HUDEP-2 (cell line): ENCODE data around the gene MGLL.
"Not testable (repeated sequence)": the region's sequence is repeated elsewhere in the genome, so short reads cannot be mapped to it uniquely, and the experiment has no call there.

Experiments
- DNase-seq, 76 experiments: peaks; one replicate each; lab custom pipeline; 2025; ENCODE audit not compliant: unreplicated experiment in 76 of 76; lab: John Stamatoyannopoulos, UW

The MGLL gene

DNA sequence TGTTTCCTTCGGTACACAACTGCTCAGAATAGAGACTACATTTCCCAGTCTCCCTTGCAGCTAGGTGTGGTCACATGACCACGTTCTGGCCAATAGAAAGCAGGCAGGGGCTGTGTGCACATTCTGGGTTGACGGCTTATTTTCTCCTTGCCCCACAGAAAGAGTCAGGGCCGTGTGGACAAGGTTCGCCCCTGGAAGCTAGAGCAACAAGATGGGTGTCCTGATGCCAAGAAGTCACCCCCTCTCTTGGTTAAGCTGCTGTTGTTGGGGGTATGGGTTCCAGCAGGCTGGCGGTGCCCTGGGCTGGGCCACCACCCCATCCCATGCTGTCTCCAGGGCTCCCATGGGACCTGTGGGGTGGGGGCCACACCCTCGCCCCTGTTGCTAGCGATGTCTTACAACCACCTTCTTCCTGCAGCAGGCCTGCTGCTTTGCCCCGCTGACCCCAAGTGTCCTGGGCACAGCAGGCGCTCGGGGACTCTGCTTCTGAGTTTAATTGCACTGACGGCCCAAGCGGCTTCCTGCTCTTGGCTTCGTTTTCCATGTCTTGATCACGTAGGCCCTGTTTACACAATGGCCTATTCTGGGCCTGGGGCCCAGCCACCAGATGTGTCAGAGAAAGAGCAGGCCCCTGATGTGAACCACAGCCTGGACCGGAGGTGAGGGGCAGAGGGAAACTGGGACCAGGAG lies 124.6 kb downstream of the MGLL start:
- DNase-seq: peak in 63 of 76 experiments; percentile 4 to 70 (median 37)

DNA sequence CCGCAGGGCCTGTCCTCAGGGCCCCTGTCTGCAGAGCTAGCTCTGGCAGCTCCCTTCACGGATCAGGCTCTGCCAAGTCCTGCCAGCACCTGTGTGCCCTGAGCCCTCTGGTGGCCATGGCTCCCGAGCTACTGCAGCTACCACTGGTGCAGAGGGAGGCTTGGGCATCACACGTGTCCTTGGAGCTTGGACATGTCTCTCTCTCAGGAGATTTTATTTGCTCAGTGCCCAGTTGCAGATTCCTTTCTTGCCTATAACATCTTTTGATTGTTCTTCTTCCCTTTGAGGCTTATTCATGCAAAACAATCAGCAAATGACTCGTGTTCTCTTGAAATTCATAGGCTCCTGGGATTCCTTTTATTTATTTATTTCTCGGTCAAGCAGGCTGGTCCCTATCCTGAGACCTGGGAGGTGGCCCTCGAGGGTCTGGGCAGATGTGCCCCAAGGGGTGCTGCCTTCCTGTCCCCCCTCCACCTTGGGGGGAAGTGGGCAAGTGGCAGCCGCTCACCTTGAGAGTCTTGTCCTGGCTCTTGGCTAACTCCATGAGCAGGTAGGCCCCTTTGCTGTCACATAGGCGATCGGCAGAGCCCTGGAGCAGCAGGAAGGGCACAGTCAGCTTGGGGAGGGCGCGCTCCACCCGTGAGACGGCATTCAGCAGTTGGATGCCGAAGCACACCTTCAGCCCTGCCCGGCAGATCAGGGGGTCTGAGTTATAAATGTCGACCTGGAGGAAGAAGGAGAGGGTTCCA lies 127.7 kb downstream of the MGLL start:
- peak in 55 of 76 experiments; percentile 6 to 68 (median 35) for DNase-seq

DNA sequence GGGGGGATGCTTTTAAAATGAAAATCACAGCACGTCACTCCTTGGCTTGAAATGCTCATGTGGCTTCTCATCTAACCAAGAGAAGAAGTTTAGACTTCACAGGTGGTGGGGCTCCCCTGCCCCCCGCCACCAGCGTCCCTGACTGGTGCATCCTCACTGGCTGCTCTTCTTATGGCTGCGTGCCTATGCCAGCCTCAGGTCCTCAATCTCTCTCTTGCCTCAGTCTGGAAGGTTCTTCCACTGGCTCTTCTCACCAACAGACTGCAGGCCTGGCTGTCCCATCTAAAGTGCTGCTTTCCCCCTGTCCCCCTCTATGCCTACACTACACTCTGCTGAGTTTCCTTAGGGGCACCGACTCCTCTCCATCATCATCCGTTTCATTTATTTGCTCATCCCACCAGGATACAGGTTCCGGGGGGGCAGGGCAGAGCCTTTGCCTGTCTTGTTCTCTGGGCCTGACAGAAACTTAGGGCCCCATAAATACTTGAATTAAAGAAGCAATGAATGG lies 128.9 kb downstream of the MGLL start:
- DNase-seq: no peak

DNA sequence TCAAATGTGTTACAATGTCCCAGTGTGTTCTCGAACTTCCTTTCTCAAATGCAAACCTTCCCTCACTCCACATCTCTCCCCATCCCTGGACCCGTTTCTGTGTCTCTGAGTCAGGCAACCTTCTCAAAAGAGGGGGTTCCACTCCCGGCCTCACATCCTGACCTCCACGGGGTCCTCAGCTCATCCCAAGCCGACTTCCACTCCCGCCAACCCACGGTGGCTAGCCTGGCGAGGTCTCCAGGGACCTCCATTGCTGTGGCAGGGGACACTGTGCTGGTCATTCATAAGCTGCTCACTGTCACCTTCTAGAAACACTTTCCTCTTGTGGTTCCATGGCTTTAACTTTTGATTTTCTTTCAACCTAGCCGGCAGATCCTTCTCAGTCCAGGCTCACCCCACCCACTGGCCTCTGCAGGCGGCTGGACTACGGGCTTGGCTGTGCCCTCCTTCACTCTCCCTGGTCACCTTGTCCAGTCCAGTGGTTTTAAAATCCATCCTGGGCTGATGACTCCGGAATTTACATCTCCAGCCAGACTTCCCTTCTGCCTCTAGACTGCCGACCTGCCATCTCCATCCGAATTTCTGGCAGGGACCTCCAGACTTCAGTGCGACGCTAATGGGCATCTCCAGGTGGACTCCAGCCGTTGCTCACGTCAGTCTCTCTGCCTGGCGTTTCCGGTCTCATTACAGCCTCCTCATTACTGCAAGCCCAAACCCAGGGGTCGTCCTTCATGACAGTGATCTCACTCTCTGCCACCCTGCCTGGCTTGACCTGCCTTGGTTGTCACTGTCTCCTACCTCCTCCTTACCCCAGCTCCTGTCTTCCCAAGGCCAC lies 129.6 kb downstream of the MGLL start:
- DNase-seq: no peak

DNA sequence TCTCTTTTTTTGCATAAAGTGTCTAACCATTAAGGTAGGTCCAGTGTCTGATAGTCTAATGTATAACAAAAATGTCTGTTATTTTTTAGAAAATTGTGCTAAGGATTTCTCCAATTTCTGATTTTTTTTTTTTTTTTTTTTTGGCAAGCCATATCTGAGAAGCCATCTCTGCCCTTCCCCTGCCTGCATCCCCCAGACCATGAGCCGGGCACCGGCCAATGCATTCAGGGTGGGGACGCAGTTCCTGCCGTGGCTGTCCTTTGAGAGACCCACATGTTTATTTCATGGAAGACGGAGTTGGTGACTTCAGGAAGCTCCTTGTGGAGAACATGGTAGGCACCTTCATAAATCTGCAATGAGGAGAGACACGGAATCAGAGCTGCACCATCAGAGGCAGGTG lies 130.3 kb downstream of the MGLL start:
- DNase-seq: no peak

DNA sequence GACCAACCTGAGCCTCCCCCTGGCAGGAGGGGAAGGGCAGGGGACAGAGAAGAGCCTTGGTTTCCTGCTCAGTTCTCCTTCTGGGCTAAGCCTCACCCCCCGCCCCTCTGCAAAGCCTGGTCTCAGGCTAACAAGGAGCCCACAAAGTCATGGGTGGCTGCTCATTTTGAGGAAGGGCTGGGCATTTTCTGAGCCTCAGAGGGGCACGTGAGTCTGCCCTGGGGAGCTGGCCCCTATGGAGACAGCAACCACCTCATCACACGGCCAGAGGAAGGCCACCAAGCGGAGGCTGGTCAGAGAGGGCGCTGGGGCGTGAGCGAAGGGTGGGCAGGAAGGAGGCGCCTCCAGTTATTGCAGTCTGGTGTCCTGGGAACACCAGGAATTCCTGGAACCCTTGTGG lies 130.8 kb downstream of the MGLL start:
- no peak for DNase-seq

DNA sequence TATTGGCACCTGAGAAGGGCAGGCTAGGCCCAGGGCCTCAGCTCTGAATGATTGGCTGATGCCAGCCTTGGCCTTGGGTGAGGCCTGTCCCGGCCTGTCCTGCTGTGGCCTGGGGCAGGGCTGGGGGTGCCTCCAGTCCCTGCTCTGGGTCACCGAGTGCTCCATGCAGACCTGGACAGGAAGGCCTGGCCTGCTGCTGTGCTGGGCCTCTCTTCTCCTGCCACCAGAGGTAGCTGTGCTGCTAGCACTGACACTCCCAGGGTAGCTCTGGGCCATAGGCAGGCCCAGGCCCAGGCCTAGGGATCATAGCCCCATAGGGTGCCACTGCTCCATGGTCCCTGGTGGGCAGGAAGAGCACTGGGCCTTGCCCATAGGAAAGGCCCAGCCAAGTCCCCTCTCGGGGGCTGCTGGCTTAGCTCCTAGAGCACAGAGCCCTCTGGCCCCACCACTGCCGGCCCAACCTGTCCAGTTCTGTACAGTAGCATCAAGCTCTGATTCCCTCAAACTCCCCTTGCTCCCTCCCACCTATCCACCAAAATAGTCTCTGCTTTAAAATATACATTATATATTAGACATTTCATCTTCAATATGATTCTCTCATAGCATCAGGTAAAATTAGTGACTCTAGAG lies 131.4 kb downstream of the MGLL start:
- DNase-seq: peak in 43 of 76 experiments; percentile 1 to 57 (median 21)

DNA sequence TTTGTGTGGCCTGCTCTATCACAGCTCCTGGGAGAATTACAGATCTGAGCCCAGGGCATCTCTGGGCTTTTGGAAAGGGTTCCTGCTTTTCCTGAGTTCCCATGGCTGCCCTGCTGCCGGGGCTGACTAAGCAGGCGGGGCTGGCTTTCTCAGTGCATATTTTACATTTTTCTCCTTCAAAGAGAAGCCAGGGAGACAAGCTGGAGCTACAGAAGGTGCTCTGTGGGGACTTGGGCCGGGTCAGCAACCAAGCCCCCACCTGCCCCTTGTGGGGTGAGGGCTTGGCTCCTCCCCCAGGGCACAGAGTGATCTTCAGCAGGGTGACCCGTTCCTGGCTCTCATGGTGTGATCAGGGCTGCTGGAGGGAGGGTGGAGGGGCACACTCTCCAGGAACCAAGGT lies 132.2 kb downstream of the MGLL start:
- DNase-seq: no peak

DNA sequence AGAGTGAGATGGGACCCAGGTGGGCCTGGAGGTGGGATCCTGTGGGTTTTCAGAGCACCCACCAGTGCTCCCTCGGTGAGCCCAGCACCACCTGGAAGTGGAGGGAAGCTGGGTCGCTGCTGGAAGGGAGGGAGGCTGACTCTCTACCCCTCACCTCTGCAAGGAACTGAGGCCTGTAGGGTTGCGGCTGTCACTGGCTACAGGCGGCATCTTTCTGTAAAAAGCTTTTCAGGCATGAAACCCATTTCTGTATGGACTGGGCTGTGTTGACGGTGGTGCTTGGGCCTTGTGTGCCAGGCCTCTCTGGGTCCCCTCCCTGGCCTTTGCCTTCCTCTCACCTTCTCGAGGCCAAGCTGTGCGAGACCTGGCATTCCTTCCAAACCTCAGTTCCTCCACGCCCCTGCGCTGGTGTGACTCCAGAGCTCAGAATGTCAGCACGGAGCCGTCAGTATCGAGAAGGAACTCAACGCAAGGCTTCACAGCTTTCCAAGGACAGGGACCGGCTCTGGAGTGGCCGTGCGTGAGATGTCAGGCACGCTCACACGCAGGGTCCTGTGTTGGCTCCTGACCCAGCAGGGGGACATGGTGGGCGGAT lies 133.0 kb downstream of the MGLL start:
- DNase-seq: no peak

DNA sequence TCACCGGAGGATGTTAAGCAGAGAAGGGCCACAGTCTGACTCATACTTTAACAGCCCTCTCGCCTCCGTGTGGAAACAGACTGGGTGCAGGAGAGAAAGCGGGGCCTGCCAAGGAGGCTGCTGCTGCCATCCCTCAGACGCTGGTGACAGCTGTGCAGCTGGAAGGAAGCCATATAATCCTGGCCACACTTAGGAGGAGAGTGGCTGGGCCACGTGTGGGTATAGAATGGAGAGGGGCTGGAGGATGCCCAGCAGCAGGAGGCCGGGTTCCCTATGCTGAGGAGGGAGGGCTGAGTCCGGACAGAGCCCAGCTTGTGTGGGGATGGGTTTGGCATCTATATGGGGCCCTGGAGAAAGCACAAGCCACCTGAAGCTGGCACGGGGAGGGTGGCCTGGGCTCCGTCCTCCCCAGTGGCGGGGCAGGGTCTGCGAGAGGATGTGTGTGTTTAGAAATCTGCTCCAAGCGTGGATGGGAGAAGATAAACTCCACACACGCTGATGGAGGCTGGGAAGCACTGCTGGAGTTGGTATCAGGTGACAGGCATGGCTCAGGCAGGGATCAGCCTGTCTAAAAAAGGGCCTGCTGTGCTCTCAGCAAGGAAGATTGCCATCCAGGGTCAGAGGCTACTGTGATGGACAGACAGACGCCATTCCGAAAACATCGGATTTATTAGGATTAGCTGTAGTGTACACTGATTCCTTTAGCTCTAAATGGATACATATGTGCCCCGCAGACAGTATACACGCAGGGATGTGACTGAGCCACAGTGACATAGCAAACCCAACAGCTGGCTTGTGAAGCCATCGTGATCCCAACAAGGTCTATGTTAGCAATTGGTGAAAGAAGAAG lies 133.7 kb downstream of the MGLL start:
- DNase-seq: no peak

DNA sequence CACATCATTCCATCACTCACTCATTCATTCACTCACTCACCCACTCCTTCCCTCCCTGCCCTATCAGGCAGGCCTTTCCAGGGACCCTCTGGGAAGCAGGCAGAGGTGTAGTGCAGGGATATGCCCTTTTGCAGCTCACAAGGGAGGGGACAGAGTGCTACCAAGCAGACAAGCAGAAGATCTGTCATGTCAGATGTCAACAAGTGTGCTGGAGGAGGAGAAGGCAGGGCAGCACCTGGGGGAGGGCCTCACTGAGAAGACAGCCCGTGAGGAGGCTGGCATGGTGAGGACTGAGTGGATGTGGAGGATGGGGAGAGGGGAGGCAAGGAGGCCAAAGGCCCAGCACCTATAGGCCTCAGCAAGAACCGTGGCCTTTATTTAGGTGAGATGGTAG lies 134.3 kb downstream of the MGLL start:
- DNase-seq: no peak

DNA sequence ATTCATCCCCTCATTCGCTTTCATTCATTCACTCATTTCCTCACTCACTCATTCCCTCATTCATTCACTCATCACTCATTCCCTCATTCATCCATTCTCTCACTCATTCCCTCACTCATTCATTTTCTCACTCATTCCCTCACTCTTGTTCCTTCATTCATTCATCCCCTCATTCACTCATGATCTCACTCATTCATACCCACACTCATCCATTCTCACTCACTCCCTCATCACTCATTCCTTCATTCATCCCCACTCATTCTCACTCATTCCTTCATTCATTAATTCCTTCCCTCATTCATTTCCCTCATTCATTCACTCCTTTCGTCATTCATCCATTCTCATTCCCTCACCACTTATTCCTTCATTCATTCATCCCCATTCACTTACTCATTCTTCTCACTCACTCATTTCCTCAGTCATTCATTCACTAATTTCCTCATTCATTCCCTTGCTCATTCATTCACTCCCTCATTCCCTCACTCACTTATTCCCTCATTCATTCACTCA lies 135.0 kb downstream of the MGLL start:
- DNase-seq: no peak

DNA sequence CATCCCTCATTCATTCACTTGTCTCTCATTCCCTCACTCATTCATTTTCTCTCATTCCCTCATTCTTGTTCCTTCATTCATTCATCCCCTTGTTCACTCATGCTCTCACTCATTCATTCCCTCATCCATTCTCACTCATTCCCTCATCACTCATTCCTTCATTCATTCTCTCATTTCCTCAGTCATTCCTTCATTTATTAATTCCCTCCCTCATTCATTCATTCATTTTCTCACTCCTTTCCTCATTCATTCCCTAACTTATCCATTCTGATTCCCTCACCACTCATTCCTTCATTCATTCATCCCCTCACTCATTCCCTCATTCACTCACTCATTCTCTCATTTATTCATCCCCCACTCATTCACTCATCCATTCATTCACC lies 135.8 kb downstream of the MGLL start:
- DNase-seq: no peak

DNA sequence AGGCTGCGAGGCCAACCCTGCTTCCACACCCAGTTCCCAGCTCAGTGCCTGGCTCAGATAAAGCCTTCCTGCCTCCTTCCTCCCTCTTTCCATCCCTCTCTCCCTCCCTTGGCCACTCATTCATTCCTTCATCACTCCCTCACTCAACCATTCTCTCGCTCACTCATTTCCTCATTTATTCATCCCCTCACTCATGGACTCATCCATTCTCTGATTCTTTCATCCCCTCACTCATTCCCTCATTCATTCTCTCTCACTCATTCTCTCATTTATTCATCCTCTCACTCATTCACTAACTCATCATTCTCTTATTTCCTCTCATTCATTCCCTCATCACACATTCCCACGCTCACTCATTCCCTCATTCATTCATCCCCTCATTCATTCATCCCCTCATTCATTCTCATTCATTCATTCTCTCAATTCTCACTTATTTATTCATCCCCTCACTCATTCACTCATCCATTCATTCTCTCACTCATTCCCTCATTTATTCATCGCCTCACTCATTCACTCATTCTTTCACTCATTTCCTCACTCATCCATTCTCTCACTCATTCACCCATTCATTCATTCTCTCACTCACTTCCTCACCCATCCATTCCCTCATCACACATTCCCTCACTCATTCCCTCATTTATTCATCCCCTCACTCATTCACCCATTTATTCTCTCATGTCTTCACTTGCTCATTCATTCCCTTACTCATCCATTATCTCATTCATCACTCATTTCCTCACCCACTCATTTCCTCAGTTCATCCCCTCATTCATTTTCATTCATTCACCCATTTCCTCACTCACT lies 136.4 kb downstream of the MGLL start:
- no peak for DNase-seq

DNA sequence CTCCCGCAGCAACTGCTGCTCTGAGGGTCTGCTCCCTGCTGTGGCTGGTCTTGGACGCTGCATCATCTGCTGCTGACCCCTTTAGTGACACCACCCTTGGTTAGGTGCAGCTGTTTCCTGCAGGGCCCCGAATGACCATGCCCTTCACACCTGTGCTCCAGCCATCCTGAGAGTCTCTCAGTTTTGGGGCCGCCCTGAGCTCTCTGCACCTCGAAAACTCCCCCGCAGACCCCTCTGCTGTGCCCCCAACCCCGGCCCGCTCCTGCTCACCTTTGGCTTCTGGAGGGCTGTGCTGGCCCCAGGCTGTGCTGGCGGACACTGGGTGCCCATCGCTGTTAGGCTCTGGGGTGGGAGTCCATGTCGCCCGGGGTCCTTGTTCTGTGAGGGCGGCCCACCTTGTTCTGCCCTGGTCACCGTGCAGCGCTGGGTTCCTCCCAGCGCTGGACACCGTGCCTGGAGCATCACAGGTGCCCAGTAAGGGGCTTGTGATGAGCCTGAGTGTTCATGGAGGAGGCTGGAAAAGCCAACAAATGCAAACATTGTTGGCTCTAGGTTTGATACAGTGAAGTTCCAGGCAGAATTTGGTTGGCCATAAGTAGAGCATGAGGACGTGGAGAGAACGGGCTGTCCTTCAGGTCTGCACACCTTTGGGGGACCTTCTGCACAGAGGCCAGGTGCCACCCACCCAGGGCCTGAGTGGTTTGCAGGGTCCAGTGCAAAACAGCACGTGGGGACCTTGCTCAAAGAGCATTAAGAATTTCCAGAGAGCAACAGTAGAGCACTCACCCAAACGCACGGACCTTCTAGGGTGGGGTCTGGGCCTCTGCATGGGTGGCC lies 137.2 kb downstream of the MGLL start:
- no peak for DNase-seq

DNA sequence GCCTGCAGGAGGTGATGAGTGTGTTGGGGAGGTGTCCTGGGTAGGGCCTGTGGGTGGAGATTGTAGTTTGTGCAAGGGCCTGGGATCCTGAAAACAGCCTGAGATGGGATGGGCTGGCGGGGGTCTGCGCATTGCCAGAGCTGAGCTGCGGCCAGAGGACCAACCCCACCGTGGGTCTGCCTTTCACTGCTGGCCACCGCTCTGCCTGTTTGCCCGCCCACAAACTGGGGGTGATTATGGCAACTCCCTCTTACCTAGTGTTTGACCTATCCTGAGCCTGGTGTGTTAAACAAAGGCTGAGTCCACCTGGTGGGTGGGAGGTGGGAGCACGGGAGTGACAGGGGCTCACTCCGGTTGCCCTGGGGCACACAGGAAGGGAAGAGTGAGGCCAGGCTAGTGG lies 139.8 kb downstream of the MGLL start:
- DNase-seq: no peak

DNA sequence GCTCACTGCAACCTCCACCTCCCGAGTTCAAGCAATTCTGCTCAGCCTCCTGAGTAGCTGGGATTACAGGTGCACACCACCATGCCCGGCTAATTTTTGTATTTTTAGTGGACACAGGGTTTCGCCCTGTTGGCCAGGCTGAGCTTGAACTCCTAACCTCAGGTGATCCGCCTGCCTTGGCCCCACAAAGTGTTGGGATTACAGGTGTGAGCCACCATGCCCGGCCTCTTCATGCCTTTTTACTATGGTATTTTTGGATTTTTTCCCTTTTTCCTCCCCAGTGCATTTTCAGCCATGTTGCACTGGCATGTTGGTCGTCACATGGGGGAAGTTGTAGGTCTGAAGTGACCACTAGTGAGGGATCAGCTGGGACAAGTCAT lies 140.2 kb downstream of the MGLL start:
- DNase-seq: not testable (repeated sequence)

DNA sequence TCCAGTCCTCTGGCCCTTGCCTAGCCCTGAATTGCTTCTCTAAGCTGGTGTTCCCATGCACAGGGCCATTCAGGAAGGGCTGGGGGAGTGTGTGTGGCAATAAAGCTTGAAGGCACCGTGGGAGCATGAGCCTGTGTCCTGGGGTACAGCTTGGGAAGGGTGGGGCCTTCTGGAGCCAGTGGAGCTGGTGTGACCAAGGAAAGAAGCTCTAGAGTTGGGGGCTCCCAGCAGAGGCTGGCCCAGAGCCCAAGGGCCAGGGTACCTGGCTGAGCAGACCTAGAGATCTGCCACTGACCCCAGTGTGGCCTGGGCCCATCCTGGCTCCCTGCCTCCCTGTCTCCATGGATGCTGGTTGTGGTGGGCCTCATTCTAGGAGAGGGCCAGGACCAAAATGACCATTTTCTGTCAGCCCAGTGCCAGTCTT lies 141.5 kb downstream of the MGLL start:
- no peak for DNase-seq
